SIG-M5 treated with dmso at 0.1 percent for 504 hours (cell line): ENCODE data around the gene LPP.

Source experiments
- DNase-seq: peaks from one replicate; lab custom pipeline; 2025; ENCODE audit not compliant: unreplicated experiment; lab: John Stamatoyannopoulos, UW

The LPP gene

DNA sequence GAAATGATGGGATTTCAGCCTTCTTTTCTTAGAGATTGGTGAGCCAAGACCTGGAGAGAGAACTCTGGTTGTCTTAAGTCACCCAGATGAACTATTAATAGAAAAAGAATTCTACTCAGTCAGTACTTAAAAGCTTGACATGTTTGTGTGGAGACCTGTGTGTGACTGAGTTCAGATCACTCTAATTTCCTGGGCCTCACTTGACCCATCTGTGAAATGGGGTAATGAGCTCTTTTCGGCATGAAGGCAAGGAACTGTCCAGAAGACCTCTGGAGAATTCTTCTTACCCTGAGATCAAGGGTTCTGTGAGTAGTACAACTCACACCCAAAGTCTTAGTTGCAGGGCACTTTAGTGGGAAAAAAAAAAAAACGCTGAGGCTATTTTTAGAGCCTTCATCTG lies 92.9 kb downstream of the LPP start:
- no peak for DNase-seq

- DNase-seq = no peak
Observed at GRCh38 chr3:188248036-188248561, 94.1 kb downstream of the LPP start.

DNA sequence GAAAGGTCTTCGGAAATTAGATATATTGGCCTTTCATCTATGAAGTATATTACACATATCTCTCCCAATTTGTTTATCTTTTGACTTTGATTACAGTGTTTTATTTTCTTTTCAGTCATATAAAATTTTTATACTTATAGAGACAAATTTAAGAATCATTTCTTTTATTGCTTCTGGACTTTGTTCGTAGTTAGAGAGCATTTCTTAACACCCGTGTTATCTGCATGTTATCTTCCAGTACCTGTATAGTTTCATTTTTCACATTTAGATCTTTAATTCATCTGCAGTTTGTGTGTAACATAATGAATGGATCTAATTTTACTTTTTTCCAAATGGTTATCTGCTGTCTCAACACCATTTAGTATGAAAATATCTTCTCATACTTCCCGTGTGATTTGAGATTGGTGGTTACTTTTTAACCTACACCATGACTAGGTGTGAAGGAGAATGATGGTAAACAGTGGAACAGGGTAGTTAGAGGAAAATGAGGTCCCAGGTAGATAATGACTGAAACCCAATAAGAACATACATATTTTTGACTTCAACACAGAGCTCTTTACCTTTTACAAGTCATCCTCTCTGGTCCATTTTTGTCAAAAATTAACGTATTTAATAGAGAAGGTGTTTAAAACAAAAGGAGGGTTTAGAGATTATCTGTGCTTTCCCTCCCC lies 99.3 kb downstream of the LPP start:
- no peak for DNase-seq

DNA sequence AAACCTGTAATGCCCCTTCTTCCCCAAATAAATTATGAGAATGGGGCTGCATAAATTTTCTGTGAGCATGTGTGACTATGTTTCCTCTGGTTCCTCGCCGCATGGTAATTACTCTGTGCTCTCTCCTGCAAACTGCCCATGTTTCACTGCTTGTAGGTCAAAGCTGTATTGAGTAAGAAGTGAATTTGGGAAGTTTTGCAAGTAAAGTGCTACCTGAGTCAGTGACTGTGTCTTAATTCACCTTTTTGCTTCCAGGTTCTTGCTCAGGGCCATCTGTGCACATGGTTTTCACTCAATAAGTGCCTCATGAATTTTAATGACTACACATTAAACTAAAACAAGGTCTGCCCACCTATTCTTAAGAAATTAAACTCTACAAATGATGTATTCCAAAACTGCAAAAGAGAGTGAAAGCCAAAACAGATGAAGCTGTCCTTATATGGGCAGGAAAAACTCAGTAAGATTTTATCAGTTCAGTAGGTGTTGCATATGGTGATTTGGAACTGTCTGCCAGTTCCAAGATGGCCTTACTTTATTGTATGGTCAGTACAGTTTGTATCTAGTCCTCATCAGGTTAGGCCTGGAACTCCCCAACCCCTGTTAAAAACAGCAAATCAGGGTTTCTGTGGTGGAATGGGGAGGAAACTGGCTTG lies 100.0 kb downstream of the LPP start:
- DNase-seq = no peak

DNA sequence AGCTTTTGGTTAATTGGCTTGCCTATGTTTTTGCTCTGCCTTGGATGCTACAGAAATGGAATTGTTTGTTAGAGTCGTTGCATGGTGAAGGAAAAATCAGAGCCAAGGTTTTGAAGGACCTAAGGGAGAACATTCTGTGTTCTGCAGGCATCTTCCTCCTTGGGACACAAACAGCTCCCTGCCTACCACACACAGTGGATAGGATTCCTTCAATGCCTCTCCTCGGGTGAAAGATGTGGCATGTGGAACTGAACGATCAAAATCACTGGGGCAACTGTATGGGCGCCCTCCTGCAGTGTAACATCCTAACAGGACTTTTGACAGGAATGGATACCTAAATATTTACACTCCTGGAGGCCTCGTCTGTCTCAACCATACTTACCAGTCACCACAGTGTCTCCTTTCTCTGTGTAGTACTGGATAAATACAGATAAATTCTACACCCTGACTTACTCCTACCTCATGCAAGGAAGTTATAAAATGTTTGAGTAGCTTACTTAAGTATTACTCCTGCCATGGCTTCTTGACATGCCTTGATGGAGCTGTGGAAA lies 100.6 kb downstream of the LPP start:
- no peak for DNase-seq

- DNase-seq = no peak
Observed at GRCh38 chr3:188255190-188255589, 101.2 kb downstream of the LPP start.

DNA sequence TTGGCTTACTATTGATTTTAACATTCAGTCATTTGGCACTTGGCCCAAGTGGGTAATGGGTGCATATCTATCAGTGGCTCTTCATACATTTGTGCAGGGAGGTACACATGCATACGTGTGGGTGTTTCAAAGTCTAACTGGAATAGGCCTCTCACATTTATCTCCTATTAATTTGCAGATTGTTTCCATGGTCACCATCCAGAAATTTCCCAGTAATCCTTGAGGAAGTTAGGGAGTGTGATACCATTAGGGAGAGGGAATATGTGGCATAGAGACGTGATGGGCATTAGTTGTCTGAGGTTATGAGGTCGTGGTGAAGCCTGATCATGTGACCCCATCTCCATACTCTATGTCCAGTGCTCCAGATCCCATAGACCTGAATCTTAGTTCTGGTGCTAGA lies 102.8 kb downstream of the LPP start:
- DNase-seq = no peak

- DNase-seq = no peak
Observed at GRCh38 chr3:188257384-188258026, 103.5 kb downstream of the LPP start.

GRCh38 chr3:188259191-188259590 lies 105.2 kb downstream of the LPP start:
- no peak for DNase-seq

DNA sequence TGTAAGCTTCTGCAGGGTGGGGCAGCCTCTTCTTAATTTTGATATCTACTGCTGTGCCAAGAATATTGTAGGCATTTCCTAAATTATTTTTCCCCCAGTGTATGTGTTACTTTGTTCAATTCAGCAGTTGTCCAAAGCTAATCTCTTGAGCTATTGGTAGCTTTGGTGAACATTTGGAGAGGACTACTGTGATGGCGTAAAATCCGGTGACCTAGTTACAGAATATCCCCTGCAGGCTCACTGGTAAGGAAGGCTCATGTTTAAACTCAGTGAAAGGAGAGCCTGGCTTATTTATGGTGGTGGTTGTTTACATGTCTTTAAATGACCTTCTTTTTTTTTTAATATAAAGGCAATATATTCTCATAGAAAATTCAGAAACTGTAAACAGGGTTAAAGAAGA lies 105.6 kb downstream of the LPP start:
- no peak for DNase-seq

- no peak for DNase-seq
Observed at GRCh38 chr3:188261011-188261410, 107.1 kb downstream of the LPP start.

- no peak for DNase-seq
Observed at GRCh38 chr3:188262488-188262887, 108.5 kb downstream of the LPP start.

GRCh38 chr3:188262913-188263683 lies 109.1 kb downstream of the LPP start:
- DNase-seq = no peak

DNA sequence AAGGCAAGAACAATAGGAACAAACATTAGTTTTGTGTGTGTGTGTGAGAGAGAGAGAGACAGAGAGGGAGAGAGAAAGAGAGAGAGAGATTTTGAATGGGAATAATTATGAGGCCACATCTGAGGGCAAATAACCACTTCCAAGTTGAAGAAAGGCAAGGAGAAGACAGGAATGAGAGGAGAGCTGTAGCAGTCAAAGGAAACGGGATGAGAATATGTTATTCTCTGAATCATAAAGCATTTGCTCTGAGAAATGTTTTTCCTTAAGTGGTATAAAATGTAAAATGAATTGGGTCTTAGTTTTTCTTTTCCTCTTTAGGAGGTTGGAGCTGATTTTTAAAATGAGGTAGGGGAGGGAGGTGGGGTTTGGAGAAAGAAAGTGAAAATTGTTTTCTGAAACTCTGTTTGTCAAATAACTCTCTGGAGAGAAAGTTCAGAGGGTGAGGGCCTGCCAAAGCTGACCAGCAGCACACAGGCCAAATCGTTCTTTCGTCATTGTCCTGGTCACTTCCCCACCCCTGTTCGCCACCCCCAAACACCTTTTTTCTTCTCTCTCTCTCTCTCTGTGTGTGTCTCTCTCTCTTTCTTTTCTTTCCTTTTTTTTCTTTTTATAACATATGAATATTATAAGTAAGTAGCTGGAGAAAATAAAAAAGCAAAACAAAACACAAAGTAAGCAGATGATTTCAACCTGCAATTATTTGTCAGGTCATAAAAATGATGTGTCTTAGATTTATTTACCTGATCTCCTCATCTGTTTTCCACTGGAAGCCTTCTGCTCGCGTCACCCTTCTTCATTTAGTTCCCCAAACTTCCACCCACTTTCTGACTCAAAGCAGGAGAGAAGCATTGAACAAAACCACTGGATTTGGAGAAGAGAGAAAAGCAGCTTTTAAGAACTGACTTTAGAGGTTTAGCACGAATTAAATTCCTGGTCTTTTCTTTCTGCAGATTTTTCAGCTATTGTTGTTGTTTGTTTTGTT lies 110.6 kb downstream of the LPP start:
- DNase-seq = no peak

- no peak for DNase-seq
Observed at GRCh38 chr3:188266562-188267274, 112.8 kb downstream of the LPP start.

- DNase-seq = no peak
Observed at GRCh38 chr3:188267790-188268335, 113.9 kb downstream of the LPP start.

- DNase-seq = no peak
Observed at GRCh38 chr3:188268336-188268735, 114.4 kb downstream of the LPP start.

DNA sequence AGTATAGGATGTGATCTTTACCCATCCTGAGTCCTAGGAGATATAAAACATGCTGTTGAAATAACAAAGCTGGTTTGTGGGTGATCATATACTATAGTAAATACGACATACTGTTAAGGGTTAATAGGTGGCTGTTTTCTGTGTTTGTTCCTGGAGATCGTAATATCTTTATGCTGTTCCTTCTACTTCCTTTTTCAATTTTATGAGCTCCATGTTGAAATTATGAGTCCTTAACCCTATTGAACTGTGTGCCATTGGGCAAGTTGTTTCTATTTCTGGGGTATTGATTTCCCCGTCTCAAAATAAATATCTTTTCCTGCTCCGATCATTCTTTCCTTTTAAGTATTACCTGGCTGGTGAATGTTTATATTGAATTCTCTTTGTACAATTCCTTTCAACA lies 115.1 kb downstream of the LPP start:
- peak; percentile 90 for DNase-seq

GRCh38 chr3:188270423-188270972 lies 116.5 kb downstream of the LPP start:
- DNase-seq = peak; percentile 66
